NCI-H2196 treated with DMSO at 0.1 percent for 48 hours (cell line): ENCODE data around the gene ST8SIA1.

Experiments used
- DNase-seq: peaks from one replicate; lab custom pipeline; 2025; ENCODE audit not compliant: unreplicated experiment; lab: John Stamatoyannopoulos, UW

The ST8SIA1 gene

DNA sequence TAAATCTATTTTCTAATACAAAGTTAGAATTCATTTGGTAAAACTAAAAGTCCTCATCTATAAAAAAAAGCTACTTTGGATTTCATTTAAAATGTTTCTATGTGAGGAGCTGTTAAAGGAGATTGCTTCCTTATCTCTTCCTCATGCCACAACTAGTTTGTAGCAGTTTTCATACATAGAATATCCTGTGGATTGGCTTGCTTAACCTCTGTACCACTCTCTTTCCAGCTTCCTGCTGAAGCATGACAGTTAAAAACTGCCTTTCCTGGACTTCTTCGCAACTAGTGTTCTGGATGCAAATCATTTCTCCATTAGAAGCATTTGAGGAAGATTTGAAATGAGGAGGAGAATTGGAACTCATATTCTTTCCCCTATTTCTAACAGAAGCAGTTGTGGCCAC, 49.6 kb downstream of the ST8SIA1 start:
- DNase-seq, result no peak

DNA sequence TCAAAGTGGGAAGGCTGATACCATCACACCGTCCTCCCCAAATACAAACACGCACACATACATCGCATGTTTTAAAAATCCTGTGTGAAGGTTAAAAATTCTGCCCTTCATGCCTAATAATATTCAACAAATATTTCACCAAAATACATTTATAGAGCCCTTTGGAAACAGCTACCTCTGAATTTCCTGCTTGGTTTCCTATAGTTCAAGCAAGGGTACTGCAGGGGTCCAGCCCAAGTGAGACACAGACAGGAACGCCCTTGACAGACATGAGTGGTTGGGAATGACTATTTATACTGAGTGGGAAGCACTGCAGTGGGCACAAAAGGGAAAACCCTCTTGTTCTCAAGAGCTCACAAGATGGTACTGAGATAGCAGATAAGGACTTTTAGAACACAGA, 51.0 kb downstream of the ST8SIA1 start:
- DNase-seq, result no peak

DNA sequence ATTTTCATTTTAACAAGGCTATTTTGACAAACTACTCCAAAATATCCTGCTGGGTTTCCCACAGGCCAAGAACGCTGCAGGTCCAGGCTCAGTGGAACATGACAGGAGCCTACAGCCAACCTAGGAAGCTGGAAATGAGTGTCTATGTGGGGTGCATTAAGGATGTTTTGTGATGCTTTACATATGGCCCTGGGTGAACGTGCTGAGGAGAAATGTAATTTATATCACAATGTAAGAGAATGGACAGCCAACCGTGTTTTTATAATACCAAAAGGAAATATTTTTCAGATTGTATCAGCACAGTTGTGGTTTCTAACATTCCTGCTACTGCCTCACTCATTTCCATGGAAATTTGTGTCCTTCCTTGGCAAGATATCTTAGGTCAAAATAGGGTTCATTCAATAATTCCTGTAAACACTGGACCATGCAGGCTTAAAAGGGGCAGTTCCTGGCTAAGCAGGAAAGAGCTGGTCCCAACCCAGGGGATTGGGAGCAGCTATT, 51.5 kb downstream of the ST8SIA1 start:
- DNase-seq, result no peak

DNA sequence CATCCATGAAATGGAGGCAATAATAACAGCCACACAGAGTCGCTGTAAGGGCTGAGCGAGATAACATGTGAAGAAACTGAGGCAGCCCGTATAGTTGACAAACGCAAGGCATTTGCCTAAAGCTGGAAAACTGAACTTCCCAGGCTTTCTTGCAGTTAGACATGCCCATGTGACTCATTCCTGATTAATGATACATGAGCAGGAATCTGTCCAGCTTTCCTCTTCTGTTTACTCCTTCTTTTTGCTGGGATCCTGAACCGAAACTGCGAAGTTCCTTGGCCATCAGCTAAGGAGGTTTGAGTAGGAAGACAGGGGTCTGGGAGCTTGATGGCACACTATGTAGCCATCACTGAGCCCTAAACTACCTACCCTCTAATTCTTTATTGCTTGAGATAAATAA, 52.2 kb downstream of the ST8SIA1 start:
- DNase-seq, result no peak

DNA sequence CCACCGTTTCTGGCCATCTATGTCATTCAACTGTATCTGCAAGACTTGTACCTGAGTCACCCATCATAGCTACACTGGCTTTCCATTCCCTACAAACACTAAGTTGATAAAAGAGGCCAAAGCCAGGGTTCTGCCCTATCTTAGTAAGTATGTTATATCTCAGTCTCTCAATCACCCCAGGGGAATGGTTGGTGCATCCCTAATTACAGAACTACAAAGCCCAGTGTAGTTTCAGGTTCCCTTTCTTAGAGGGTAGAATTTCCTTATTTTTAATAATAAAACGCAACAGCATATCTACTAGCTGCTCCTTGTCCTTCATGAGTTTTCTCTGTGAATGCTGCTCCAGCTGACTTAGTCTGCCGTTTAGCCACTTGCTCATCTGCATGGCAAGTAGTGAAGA, 57.6 kb downstream of the ST8SIA1 start:
- DNase-seq, result no peak

DNA sequence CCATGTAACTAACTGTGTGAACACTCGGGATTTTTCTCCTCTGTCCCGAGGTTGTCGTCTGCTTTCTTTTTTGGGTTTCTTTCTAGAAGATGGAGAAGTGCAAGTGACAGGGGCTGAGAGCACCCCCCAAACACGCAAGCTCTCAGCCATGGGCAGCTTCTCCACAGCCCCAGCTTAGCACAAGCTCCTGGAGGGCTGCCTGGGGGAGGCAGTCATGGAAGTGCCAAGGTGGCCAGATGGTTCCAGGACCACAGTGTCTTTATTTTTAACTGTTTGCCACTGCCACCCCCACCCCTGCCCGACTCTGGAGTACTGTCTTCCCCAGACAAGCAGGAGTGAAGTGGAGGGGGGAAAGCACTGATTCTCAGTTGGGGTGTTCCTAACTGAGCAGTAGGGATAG, 58.2 kb downstream of the ST8SIA1 start:
- no peak for DNase-seq

DNA sequence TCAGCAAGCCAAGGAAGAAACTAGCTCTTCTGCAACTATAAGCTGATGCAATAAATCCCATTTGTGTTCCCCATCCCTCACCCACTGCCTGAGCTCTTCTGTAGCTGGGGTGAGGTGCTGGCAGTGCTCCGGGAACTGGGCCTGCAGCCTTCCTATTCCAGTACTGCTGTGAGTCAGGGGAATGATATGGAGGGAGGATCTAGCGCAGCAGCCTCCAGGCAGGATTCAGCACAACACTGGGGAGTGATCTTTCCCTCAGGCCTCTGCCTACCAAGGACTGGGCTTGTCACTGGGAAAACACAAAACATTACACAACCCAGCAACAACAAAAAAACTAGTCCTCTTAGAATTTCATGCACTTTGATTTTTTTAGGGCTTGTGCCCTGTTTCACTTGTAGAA, 58.7 kb downstream of the ST8SIA1 start:
- no peak for DNase-seq

DNA sequence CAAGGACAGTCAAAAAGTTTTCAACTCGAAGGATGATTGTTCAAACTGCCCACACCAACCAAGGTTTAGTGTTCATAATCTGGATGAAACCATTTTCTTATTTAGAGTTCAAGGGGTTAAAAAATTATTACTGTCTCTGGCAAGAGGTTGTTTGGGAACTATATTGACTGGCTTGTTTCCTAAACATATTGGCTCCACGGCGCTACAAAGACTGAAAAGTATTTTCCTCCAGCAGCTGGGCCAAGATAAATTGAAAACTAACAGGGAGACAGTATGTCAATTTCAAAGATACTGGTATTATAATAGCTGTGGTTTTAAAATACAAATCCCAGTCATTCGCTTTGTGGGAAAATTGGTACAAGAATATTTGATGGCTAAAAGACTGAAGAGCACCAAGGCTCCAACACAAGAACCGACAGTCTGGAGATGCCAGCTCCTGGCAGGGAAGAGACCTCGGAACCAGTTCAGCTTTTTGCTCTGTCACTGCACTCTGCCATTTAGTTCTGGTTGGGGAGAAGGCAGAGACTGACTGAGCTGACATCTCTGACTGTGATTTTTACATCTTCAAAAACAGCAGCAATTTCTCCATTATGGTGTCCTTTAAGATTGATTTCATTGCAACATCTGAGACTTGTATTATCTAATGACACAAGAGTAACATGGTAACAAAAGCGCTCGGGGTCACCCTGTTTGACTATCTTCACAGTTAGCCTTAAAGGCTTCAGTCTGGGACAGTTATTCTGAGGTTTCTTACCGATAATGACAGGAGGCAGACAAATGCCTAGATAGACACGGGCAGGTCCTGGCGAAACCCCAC, 62.0 kb downstream of the ST8SIA1 start:
- DNase-seq, result no peak

DNA sequence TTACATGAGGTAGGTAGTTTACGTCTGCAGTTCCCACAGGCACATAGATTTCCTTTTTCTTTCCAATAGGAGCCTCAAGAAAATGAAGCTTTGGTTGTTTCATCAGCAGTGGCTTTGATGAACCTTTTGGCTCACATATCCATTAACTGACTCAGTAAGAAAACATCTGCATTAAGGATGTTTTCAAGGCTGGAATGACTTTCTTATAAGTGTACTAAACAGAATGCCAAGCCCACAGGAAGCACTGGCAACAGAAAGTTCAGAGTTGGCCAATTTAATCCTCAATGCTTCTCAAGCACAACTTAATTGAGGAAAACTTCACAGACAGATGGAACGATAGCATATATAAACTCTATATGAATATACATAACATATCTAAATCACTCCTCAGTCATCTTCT, 63.5 kb downstream of the ST8SIA1 start:
- no peak for DNase-seq

DNA sequence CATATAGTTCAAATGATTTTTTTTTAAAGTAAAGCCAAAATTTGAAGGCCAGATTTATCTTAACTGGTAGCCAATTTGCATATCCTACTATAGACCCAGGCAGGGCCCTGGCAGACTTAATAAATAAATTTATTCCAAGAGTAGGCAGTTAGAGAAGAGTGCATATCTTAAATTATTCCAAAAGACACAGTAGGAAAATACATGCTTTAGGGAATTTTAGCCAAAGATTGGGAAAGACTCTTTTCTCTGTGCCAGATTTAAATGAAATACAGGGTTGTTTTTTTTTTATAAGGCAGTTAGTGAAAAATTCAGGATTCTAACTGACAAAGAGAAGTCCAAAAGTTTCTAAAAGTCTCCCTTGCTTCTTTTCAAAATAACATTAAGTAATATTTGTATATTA, 65.5 kb downstream of the ST8SIA1 start:
- no peak for DNase-seq

DNA sequence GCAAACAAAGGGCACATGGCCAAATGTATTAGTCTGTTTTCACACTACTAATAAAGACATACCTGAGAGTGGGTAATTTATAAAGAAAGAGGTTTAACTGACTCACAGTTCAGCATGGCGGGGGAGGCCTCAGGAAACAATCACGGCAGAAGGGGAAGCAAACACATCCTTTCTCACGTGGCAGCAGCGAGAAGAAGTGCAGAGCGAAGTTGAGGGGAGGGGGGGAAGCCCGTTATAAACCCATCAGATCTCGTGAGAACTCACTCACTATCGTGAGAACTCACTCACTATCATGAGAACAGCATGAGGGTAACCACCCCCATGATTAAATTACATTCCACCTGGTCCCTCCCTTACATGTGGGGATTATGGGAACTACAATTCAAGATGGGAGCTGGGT, 66.1 kb downstream of the ST8SIA1 start:
- DNase-seq, result no peak

DNA sequence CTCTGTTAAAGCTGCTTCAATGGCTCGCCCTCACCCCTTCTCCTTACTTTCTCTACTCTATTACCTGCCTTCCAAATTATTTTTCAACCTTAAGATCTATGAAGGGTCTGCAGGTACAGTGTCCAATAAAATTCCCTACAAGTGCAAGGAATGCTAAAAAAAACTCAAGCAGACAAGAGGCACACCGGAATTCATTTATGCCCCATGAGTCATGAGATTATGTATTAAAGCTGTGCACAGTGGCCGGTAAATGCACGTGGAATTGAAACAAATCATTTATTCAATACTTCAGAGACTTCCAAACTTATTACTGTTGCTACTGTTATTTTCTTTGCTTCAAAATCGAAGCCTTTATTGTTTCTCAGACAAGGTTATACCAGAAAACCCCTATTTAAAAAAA, 68.4 kb downstream of the ST8SIA1 start:
- no peak for DNase-seq

DNA sequence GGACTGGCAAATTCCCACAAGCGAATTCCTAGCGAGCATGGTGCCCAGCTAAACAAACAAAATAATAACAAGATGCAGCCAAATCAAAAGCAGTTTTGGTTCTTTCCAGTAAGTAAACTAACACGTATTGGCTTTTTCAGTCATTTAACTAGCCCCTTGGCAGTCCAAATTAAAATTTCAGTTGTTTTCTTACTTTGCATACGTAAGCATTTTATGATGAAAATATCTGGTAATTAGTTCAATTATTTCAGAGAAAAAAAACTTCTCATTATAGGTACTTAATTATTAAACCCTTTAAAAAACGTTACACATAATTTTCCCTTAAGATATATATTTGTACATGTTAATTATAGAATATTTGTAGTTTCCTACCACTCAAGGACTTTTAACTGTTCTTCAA, 70.1 kb downstream of the ST8SIA1 start:
- no peak for DNase-seq

DNA sequence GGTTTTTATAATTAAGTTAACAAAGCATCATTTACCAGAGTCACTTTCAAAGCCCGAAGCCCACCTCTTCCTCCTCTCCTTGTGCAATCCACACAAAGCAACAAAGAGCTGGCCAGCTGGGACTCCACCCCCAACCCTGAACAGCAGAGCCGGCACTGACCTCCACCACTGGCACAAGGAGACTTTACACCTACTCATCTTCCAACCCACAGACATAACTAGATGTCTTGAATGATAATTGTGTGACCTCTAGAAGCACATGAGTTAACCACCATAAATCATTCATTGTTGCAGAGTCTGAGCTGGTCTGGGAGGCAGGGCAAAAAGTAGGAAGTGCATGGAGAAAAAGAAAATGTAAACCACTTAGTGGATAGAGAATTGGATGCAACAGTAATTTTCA, 72.2 kb downstream of the ST8SIA1 start:
- DNase-seq, result no peak

DNA sequence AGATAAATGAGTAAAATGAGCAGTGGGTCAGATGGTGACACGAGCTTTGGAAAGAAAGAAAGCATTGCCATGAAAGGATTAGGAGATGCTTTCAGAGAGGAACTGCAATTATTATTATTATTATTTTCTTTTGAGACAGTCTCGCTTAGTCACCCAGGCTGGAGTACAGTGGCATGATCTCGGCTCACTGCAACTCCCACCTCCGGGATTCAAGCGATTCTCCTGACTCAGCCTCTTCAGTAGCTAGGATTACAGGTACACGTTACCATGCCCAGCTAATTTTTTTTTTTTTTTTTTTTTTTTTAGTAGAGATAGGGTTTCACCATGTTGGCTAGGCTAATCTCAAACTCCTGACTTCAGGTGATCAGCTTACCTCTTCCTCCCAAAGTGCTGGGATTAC, 77.4 kb downstream of the ST8SIA1 start:
- DNase-seq, result no peak

DNA sequence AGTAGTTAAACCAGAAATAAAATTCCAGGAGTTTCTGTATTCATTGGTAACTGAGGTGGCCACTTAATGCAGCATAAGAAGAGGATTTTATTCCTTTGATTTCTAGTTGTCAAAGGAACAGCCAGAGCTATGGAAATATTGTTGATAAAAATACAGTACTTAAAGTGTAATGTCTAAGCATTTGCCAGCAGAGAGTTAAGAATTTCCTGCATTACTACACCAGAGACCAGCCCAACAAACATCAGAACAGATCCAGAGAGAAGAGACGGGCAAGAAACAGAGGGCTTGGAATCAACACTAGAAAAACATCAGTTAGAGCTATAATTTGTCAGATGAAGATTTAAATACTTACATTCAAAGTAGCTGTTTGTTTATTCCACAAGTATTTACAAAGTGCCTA, 77.9 kb downstream of the ST8SIA1 start:
- no peak for DNase-seq

DNA sequence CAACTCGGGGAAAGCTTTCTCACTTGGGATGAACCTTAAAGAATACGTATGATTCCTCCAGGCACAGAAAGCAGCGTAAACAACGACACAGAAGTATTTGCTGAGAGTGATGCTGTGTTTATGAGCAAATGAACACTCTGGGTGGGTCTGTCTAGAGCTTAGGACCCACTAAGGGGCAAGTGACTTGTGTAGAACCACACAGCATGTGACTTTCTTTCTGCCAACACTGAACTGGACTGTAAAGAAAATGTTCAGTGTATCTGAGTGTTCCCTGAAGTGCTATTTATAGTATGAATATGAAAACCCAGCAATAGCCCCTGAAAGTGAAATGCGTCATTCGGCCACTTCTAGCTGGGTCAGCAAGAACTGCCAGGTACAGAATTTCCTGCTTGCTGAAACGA, 78.5 kb downstream of the ST8SIA1 start:
- DNase-seq, result no peak

DNA sequence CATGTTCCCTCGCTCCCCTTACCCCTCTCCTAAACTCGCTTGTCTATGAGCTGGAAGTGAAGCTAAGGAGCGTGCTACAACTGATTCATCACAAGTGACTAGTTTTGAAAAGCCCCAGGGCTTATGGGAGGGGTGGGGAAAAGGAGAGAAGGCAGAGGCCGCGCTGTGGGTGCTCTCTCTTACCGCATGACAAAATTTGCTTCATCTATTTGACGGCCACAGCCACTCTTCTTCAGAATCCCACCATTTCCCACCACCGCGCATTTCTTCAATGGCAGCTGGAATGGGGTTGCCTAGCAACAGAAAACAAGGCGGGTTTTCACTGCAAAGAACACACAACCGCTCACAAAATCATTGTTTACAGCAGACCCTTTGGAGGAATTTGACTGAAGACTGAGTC, 79.4 kb downstream of the ST8SIA1 start:
- DNase-seq, result no peak

DNA sequence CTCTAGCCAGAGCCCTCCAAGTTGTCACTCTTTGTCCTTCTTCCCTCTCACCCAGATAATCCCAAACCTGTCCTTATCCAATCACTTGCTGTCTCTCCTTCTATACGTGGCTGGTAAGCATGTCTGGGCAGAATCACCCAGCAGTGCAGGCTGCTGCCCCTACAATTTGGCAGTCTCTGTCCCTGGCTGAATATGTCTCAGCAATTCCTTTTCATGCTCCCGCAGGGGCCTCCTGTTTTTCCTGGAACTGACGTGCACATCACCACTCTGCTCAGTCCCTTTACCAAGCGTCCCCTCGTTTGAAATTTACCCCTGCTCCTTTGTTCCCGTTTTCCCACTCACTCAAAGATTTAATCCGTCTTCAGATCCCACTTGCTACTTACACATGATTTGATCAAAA, 80.0 kb downstream of the ST8SIA1 start:
- no peak for DNase-seq

DNA sequence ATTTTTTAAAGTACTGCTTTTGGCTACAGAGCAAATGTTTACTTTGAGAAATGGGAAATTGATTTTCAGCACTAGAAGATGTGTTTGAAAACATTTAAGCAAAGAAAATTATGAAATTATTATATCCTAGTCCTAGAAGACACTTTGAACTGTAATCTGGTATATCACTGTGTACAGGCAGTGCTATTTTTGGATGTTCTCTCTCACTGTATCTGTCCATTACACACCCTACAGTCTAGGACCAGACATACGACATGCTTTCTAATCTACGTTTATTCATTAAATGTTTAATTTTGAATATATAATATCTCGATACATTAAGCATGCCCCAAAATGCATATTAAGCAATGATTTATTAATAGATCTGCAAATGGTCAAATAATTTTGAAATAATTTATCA, 82.5 kb downstream of the ST8SIA1 start:
- no peak for DNase-seq

DNA sequence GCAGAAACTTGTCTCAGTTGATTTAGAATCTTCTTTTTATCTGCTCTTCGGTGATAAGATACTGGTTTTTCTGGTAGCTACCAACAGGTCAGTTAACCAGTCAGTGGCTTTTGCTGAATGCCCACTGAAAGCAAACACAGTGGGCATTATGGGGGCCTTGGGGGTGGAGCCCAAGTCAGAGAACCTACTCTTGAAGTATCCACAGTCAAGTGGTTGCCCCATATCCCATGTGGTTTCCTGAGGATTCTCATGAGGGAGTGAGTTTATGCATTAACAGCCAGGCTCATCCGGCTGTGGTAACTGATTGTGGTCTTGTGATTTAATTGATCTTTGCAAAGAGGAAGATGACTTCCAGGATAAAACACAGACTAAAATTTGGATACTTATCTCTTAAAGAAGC, 83.7 kb downstream of the ST8SIA1 start:
- no peak for DNase-seq

DNA sequence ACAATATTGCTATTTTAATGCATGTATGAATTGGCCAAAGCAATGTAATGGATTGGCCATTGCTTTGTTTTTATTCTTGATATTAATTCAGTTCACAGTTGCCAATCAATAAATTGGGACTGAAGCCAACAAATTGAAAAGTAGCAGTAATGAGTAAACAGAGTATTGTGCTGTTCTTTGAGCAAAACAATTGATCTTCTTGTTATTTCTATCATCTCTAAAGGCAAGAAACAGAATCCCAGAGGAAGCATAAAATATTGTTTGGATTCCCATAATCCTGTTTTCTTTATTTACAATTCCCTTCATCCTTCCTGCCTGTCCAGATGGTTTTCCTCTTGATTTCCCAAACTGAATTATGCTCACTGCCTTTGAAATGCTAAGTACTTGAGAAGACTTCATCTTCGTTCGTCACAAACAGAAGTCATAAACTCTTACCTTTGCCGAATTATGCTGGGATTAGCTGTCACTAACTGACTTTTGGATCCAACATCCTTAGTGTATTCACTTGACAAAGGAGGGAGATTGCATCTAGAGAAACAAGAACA, 85.9 kb downstream of the ST8SIA1 start:
- DNase-seq, result no peak

DNA sequence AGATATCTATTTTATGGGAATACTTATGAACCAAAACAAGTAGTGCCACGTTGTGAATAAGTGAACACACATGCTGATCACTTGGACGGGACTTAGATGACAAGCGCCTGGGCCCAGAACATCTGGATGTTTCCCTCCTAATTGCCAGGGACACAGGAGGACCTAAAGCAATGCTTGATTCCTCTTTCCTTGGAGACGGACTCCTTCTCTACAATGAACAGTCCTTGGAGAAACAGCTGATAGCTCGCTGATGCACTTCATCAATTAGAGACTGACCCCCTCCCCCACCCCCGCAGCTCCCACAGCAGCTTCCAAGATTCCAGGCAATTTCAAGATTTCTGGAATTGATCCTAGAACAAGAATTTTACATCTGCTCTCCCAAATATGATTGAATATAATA, 86.4 kb downstream of the ST8SIA1 start:
- no peak for DNase-seq
